Middle frontal gyrus (tissue), 1 donor: ENCODE measurements around the gene GPRIN2.

Experiments used
- DNase-seq: peaks from one replicate; pipeline ENCODE4 v3.0.0-alpha.2; 2015; ENCODE audit warnings: low spot score; ENCODE audit errors: extremely low spot score

Gene GPRIN2

GRCh38 chr10:46549171-46550075 is 7.0 kb downstream of the GPRIN2 start:
- no peak for DNase-seq

GRCh38 chr10:46548498-46549090 is 7.9 kb downstream of the GPRIN2 start:
- DNase-seq = peak; percentile 1

- no peak for DNase-seq
These were observed 8.6 kb downstream of the GPRIN2 start for GRCh38 chr10:46547541-46548497.

GRCh38 chr10:46546591-46547540 is 9.6 kb downstream of the GPRIN2 start:
- no peak for DNase-seq

- DNase-seq = no peak
These were observed 10.4 kb downstream of the GPRIN2 start for GRCh38 chr10:46545861-46546590.

- DNase-seq = no peak
These were observed 11.3 kb downstream of the GPRIN2 start for GRCh38 chr10:46544989-46545791.

GRCh38 chr10:46543466-46544377 is 12.7 kb downstream of the GPRIN2 start:
- no peak for DNase-seq

GRCh38 chr10:46542567-46543465 is 13.6 kb downstream of the GPRIN2 start:
- DNase-seq = no peak

GRCh38 chr10:46541735-46542566 is 14.5 kb downstream of the GPRIN2 start:
- DNase-seq = no peak

- no peak for DNase-seq
These were observed 15.3 kb downstream of the GPRIN2 start for GRCh38 chr10:46541017-46541661.

GRCh38 chr10:46540412-46541016 is 15.9 kb downstream of the GPRIN2 start:
- no peak for DNase-seq

- DNase-seq = no peak
These were observed 16.7 kb downstream of the GPRIN2 start for GRCh38 chr10:46539596-46540411.

GRCh38 chr10:46538717-46539426 is 17.6 kb downstream of the GPRIN2 start:
- DNase-seq = no peak

- no peak for DNase-seq
These were observed 18.3 kb downstream of the GPRIN2 start for GRCh38 chr10:46538155-46538554.
